HG03565 (cell line): ENCODE measurements around the gene ACTBL2.
"Not testable (repeated sequence)": the region's sequence is repeated elsewhere in the genome, so short reads cannot be mapped to it uniquely, and the experiment has no call there.

Source experiments
- ATAC-seq: cut with Tn5 transposase; IDR thresholded peaks from one replicate; pipeline ENCODE4 v1.9.1; 2021; ENCODE audit warnings: mild to moderate bottlenecking, moderate library complexity; ENCODE audit not compliant: unreplicated experiment

The ACTBL2 gene

GRCh38 chr5:57482671-57483106, at the start of gene ACTBL2:
ACTBL2 (minus strand) TSS chr5:57482811; CDS start chr5:57482707, 104 bp downstream.
- ATAC-seq: no peak

DNA sequence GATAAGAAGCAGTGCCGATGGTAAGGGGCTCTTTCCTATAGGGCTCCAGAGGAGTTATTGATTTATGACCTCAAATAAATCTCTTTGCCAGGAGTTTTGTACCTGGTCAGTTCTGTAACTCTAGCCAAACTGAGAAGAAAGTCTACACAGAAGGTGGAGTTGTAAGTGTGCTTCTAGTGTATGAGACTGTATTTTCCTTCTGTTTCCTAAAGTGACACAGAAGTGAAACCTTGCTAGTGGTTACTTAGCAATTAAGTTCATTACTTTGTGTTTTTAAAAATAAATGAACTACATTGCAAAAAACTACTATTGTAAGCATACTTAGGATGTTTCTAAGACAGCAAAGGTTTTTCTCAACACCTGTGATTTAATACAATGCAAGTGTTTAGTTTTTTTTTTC, 48.7 kb upstream of the ACTBL2 start:
- ATAC-seq: peak; percentile 42

DNA sequence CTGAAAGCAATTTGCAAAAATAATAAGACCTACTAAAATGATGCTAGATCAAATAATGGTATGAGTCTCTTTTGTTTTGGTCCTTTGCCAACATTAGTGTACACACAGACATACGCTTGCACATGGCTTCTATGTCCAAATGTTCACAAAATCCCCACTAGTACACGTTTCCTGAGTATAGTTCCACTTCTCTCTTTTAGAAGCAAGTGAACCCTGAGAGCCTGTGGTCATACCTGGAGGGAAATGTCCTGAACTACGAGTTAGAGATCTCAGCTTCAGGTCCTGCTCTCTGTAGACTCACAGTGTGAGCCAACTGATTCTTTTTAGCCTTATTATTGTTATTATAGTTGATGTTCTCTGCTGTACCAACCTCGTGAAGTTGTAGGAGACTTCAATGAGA, 47.3 kb upstream of the ACTBL2 start:
- peak; percentile 69 for ATAC-seq

- ATAC-seq: no peak
Measured at GRCh38 chr5:57527870-57528269, 45.3 kb upstream of the ACTBL2 start.

GRCh38 chr5:57524348-57525060, 41.9 kb upstream of the ACTBL2 start:
- no peak for ATAC-seq

GRCh38 chr5:57522477-57522876, 39.9 kb upstream of the ACTBL2 start:
- not testable (repeated sequence) for ATAC-seq

- ATAC-seq: not testable (repeated sequence)
Measured at GRCh38 chr5:57518415-57518814, 35.8 kb upstream of the ACTBL2 start.

DNA sequence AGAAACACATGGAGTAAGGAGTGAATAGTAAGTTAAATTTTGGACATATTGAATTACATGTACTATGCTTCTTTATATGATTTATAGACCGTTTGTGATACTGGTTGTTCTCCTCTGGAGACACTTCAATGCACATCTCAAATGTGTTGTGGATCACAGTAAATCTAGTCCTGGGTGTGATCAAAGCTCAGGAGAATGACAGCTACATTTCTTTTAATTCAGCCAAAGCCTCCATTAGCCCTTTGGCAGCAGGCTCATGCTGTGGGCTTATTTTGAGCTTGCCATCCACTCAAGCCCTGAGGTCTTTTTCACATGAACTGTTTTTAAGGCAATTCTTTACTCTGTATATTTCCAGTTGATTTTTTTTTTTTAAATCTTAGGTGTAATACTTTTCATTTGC, 34.6 kb upstream of the ACTBL2 start:
- ATAC-seq: no peak

GRCh38 chr5:57513785-57514184, 31.2 kb upstream of the ACTBL2 start:
- peak; percentile 46 for ATAC-seq

- no peak for ATAC-seq
Measured at GRCh38 chr5:57511321-57511720, 28.7 kb upstream of the ACTBL2 start.

DNA sequence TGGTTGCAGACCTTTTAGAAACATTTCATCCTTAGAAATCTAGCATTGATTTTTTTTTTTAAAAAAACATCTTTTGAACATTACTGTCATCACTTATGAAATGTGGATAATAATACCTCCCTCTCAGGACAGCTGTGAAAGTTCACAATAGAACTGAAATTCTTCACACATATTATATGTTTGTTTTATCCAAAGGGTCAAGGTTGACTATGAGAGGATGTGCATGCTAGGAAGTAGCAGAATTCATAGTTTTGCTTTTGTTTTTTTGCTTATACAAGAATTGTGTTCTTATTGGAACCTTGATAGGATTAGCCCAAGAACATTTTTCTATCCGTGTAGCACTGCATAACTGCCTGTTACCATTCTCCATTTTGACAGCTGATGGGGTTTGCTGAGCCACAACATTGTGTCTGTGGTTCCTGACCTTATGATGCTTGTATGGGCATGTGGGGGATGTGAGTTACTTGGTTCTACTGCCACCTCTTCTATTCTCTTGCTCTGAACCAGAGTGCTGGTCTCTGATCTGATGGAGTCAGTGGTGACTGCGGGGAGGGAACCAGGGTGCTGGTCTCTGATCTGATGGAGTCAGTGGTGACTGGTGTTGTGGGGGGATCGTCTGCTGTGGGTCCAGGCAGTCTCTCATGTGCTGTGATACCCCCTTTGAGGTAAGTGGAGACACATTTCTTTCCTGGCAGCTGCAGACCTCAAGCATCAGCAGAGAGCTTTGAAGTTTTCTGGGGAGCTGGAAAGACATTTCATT, 27.1 kb upstream of the ACTBL2 start:
- no peak for ATAC-seq

DNA sequence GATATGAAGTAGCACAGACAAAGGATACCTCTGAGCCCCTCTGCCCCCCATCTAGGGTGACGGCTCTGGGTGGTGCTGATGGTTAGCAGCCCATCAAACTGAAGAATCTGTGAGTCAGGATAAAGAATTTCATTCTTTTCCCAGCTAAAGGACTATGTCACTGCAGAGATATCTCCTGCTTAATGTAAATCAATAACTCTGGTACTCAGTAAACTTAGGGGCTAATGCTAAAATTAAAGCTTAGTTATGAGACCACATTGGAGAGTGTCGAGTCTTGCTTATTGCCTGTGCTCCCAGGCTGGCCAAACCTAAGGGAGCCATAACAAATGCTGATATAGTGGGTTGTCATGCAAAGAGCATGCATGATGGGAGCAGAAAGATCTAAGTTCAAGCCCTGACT, 25.6 kb upstream of the ACTBL2 start:
- ATAC-seq: no peak

DNA sequence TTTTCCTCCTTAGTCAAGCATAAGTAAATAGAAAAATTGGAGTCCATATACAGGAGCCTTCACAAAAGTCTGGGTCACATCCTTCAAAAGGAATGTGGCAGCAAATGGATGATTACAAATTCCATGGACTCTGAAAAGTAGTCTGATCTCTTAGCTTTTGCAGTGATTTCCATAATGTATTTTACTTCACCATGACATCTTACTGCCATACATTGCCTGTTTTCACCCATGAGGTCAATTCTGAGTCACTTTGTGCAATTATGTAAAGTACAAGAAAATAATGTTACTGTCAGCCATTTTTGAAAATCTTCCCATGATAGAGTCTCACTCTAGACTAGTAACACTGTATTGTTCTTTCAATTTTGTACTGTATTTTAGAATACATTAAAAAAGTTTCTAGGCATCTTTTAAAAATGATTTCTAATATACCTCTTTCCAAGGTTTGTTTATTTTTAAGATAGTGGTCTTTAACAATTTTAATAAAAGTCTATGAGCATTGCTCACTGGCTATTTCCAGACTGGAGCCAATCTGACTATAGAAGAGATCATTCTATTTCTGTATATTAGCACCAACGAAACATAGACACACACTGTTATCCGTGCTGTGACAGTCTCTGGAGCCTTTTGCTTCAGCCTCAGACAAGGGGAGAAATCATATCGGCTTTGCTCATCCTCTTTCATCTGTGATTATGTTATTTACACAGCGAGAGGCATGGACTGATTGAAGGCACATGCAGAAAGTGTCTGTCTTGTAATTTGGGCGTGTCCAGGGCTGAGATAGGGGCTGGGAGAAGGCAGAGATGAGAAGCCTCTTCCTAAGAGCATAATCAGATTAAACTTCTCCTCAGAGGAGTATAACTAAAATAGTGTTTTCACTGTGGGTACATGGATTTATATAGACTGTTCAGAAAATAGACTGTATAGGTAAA, 22.9 kb upstream of the ACTBL2 start:
- no peak for ATAC-seq

DNA sequence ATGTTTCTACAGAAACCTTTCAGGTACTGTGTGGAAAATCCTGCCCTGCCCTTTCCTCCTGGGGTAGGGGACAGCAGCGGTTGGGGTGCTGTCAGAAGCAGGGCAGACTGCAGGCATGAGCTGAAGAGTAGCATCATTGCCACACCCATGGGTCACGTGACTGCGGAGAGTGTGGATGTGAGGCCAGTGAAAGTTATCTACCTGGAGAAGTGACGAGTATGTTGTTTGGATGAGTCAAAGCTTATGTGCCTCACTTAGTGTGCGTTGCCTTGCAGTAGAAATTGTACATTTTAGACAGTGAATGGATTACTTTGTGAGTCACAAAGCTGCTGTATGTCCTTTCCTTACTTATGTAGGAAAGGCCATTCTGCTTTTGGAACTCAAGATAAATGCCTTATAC, 21.7 kb upstream of the ACTBL2 start:
- no peak for ATAC-seq

DNA sequence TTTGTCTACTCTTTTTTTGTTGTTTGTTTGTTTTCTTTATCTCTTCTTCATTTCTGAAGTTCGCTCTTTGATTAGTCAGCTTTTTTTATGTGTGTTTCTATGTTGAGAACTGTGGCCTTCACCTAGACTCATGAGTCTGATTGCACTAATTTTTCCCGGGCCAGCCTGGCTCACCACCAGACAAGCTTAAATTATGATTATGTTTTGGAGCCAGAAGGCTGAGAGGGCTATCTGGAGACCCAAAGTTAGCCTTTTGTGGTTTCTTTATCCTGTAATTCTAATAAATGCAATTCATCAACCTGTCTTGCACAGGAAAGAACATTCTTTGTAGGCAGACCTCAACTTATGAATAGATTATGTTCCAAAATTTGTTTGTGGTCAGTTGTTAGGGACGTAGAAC, 20.8 kb upstream of the ACTBL2 start:
- no peak for ATAC-seq

DNA sequence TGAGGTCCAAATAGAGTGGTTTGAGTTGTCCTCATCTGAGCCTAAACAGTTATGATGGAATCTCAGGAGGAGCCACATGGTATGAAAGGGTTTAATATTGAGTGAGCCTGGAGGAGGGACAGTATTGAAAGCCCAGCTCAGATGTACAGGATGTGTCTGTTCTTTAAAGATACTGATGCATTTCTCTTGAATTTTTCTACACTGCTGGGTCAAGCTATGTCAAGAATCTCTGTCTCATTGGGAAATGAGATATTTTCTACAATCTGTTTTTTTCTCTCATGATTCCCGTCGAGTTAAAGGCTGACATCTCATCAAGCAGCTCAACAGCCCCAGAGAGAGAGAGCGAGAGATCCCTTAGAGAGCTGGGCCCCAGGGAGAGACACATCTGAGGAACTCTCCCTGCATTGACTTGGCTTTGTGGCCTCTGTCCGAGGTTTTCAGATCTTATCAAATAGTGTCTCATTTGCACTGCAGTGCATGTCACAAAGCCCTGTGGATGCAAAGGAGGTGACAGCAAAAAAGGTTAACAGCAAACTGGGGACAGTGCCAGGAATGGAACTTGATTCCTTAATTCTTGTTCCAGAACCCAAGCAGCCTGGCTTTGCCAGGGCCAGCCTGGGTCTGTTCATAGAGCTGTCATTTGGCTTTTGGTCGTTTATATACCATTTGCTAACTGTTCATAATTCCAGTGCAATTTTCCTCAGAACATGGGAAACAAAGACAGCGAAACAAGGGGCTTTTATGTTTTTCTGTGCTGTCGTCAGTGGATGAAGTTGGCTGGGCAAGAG, 19.0 kb upstream of the ACTBL2 start:
- ATAC-seq: no peak

DNA sequence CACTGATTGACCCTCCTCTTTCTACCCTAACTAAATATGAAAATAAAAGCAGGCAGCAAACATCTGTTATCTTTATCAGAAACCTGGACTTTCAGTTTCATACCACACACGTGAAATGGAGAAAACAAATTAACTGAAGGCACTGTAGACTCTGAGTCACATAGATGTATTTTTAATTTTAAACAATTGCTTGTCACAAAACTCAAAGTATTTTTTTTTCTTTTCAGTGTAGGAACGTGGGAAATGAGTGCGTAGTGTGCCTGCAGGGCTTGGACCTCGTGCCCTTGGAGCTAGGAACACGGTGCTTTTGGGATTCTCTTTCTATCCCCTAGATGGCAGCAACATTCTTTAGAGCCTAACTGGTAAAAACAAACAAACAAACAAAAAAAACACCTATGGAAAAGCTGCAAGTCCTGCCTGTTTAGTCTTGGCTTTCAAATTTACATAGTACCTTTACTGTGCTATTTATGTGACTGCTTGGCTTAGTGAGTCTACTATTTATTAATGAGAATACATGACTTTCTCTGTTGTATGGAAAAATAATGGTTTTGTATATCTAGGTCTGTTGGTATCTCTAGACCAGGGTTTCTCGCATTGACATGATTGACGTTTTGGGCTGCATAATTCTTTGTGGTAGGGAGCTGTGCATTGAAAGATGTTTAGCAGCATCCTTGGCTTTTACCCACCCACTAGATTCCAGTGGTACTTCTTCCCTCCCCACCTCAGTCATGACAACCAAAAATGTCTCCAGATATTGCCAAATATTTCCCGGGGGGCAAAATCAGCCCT, 16.8 kb upstream of the ACTBL2 start:
- peak; percentile 83 for ATAC-seq

DNA sequence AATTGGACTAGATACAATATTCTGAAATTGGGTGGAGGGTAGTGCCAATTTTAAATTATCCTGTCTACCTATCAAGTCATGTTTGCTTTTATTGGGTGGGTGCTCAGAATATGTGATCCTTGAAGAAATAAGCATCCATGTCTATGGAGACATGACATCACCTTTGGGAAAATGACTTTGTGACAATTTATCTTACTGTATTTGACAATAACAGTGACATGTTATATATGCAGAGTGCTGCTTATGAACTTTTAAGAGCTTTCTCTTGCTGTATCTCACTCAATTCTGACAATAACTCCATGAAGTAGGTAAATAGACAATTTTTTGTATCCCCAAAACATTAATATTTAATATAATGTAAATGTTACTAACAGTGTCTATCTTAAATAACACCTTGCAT, 15.1 kb upstream of the ACTBL2 start:
- no peak for ATAC-seq

DNA sequence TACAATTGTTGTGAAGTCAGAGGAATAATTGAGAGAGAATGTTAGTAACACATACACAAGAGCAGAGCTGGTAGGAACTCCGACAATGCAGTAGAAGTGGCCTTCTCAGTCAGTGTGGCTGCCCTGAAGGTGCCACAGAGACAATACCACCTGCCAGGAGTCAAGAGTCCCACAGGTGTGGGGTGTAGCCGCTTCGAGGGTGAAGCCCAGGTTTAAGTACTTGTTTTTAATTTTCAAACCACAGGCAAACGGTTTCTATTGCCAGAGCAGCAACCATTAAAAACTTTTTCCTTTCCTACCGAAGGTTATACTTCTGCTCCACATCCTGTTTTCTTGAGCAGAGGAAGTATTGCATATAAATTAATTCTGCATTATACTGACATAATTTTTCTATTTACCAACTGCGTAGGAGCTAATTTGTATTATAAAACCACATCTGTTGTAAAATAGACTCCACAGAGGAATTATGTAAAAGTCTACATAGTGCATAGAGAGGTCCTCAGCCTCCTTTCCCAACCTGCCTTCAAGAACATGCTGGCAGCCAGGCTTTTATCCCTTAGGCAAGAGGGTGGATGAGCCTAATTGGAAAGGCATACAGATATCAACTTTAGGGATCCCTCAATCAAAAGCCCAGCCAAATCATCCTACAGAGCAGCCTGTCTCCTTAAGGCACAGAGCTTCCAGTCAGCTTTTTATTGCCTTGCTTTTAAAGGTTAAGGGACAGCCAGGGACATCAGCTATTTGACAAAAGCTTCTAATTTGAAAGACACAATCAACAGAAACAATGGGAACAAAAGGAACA, 12.9 kb upstream of the ACTBL2 start:
- no peak for ATAC-seq
